Loucy (cell line): ENCODE measurements around the gene KCNA4.

Source experiments
- CTCF ChIP-seq: fragments of 200-600 bp; sonication (generic); conservative IDR thresholded peaks from 2 replicates; pipeline ENCODE4 v1.5.1; 2014; ENCODE audit warnings: mild to moderate bottlenecking, antibody characterized with exemption, low read length
- EZH2phosphoT487 ChIP-seq: fragments of 200-600 bp; IDR thresholded peaks from 2 replicates; pipeline ENCODE4 v1.6.1; 2018; ENCODE audit warnings: antibody characterized with exemption, mild to moderate bottlenecking, moderate library complexity, borderline replicate concordance

- TF ChIP-seq CTCF: no peak
- TF ChIP-seq EZH2phosphoT487: no peak
Observed at GRCh38 chr11:30002157-30002785, 14.6 kb downstream of the KCNA4 start.
